IMR-90 (cell line): Measurements from ENCODE around the gene MCTP2. TPM values are rescaled to one million over a fixed set of nuclear protein-coding genes. Genes with fewer than 3 reads are reported as not detected.

ENCODE experiments used
- ATAC-seq: fragments of 200-7000 bp; cut with Tn5 transposase; 2 replicates; pipeline ENCODE4 v1.9.1; 2020; ENCODE audit warnings: low read depth, mild to moderate bottlenecking, moderate library complexity
- BruUV-seq: library from RNA; stranded (reverse); fragments of 400-500 nt; replicated peaks from 2 replicates; lab custom pipeline; 2021; lab: Mats Ljungman, UMichigan
- CTCF ChIA-PET: fragments of 300-600 bp; formaldehyde crosslinking; extraction: SDS; loops from one replicate; lab custom pipeline; 2021; ENCODE audit warnings: antibody characterized with exemption; lab: Yijun Ruan, JAX
- POLR2A ChIA-PET: fragments of 300-600 bp; sonication (Branson Sonifier 250); formaldehyde crosslinking; loops from one replicate; lab custom pipeline; 2022; ENCODE audit warnings: antibody characterized with exemption; ENCODE audit not compliant: unreplicated experiment; lab: Charles Lee
- DNase-seq: peaks from one replicate; pipeline ENCODE4 v3.0.0; 2013
- H2AFZ ChIP-seq: replicated peaks from 2 replicates; pipeline ENCODE3; 2013; ENCODE audit warnings: low read length, mild to moderate bottlenecking; ENCODE audit not compliant: poor library complexity
- H2AK5ac ChIP-seq: 2 replicates; pipeline ENCODE4 v1.6.1; 2013; ENCODE audit warnings: low read depth, low read length, inconsistent platforms
- H2AK9ac ChIP-seq: replicated peaks from 2 replicates; pipeline ENCODE3; 2013; ENCODE audit warnings: mild to moderate bottlenecking, low read depth, low read length, moderate library complexity; ENCODE audit not compliant: poor library complexity
- H2BK120ac ChIP-seq: 2 replicates; pipeline ENCODE4 v1.6.1; 2013; ENCODE audit warnings: low read depth, low read length, inconsistent platforms
- H2BK15ac ChIP-seq: 3 replicates; pipeline ENCODE4 v1.6.1; 2013; ENCODE audit warnings: low read depth, low read length, inconsistent platforms
- H2BK20ac ChIP-seq: 2 replicates; pipeline ENCODE4 v1.6.1; 2013; ENCODE audit warnings: low read depth, mild to moderate bottlenecking, inconsistent platforms, low read length, moderate library complexity
- H2BK5ac ChIP-seq: 2 replicates; pipeline ENCODE4 v1.6.1; 2013; ENCODE audit warnings: mild to moderate bottlenecking, low read depth, low read length, inconsistent platforms; ENCODE audit not compliant: poor library complexity, severe bottlenecking
- H3K14ac ChIP-seq: replicated peaks from 2 replicates; pipeline ENCODE4 v1.6.1; 2013; ENCODE audit warnings: low read depth, low read length, inconsistent platforms
- H3K18ac ChIP-seq: 2 replicates; pipeline ENCODE4 v1.6.1; 2013; ENCODE audit warnings: low read depth, low read length, control low read depth
- H3K23ac ChIP-seq: 2 replicates; pipeline ENCODE4 v1.6.1; 2013; ENCODE audit warnings: low read depth, low read length, inconsistent platforms
- H3K27ac ChIP-seq: 2 replicates; pipeline ENCODE4 v1.5.1; 2013; ENCODE audit warnings: mild to moderate bottlenecking, control low read depth, low read length; ENCODE audit not compliant: insufficient read depth
- H3K27me3 ChIP-seq: 2 replicates; pipeline ENCODE4 v1.6.1; 2013; ENCODE audit warnings: low read length; ENCODE audit not compliant: control insufficient read depth, insufficient read depth
- H3K36me3 ChIP-seq: 2 replicates; pipeline ENCODE4 v1.6.1; 2013; ENCODE audit warnings: low read length, mixed read lengths; ENCODE audit not compliant: control insufficient read depth, insufficient read depth
- H3K4ac ChIP-seq: 2 replicates; pipeline ENCODE4 v1.6.1; 2013; ENCODE audit warnings: low read depth, low read length, inconsistent platforms
- H3K4me1 ChIP-seq: 2 replicates; pipeline ENCODE4 v1.6.1; 2013; ENCODE audit warnings: low read length, mixed read lengths; ENCODE audit not compliant: control insufficient read depth, insufficient read depth
- H3K4me2 ChIP-seq: 2 replicates; pipeline ENCODE4 v1.6.1; 2013; ENCODE audit warnings: low read depth, mild to moderate bottlenecking, control low read depth, low read length, moderate library complexity
- H3K4me3 ChIP-seq: 2 replicates; pipeline ENCODE4 v1.5.1; 2013; ENCODE audit warnings: low read depth, mild to moderate bottlenecking, control low read depth, low read length, moderate library complexity; ENCODE audit not compliant: insufficient read depth
- H3K56ac ChIP-seq: 2 replicates; pipeline ENCODE4 v1.6.1; 2013; ENCODE audit warnings: low read length, inconsistent platforms; ENCODE audit not compliant: insufficient read depth; ENCODE audit errors: extremely low read depth
- H3K79me1 ChIP-seq, 2 experiments: 2 replicates each; pipeline ENCODE4 v1.6.1; 2013; ENCODE audit warnings: low read length in 2 of 2, inconsistent platforms in 1 of 2, low read depth in 1 of 2
- H3K9ac ChIP-seq: 2 replicates; pipeline ENCODE4 v1.6.1; 2013; ENCODE audit warnings: low read depth, low read length, control low read depth
- H3K9me1 ChIP-seq: 2 replicates; pipeline ENCODE4 v1.6.1; 2013; ENCODE audit warnings: low read length, inconsistent platforms; ENCODE audit not compliant: insufficient read depth
- H3K9me3 ChIP-seq: 2 replicates; pipeline ENCODE4 v1.6.1; 2013; ENCODE audit warnings: low read length; ENCODE audit not compliant: control insufficient read depth, insufficient read depth
- H4K20me1 ChIP-seq: 2 replicates; pipeline ENCODE4 v1.6.1; 2013; ENCODE audit warnings: low read length, inconsistent platforms; ENCODE audit not compliant: insufficient read depth
- H4K5ac ChIP-seq: 2 replicates; pipeline ENCODE4 v1.6.1; 2013; ENCODE audit warnings: mild to moderate bottlenecking, low read depth, low read length, control low read depth
- H4K8ac ChIP-seq, 2 experiments: 2 replicates each; pipeline ENCODE4 v1.6.1; 2013; ENCODE audit warnings: low read depth in 2 of 2, low read length in 2 of 2, control low read depth in 1 of 2, inconsistent platforms in 1 of 2
- H4K91ac ChIP-seq: 2 replicates; pipeline ENCODE4 v1.6.1; 2013; ENCODE audit warnings: low read depth, low read length, inconsistent platforms; ENCODE audit not compliant: insufficient read depth
- BHLHE40 ChIP-seq: fragments of 150-350 bp; IDR thresholded peaks from 2 replicates; pipeline ENCODE4 v1.6.1; 2016; ENCODE audit warnings: mild to moderate bottlenecking, low read depth, low read length
- CTCF ChIP-seq: conservative IDR thresholded peaks from 2 replicates; pipeline ENCODE4 v1.5.1; 2012; ENCODE audit warnings: mild to moderate bottlenecking, low read depth, low read length, improper control_type of control experiment
- ELK1 ChIP-seq: fragments of 150-350 bp; IDR thresholded peaks from 2 replicates; pipeline ENCODE4 v1.6.1; 2016; ENCODE audit warnings: low read depth, mild to moderate bottlenecking, low read length, moderate library complexity, borderline replicate concordance
- MAFK ChIP-seq: IDR thresholded peaks from 2 replicates; pipeline ENCODE4 v1.6.1; 2012; ENCODE audit warnings: low read depth, low read length, improper control_type of control experiment
- MXI1 ChIP-seq: IDR thresholded peaks from 2 replicates; pipeline ENCODE4 v1.6.1; 2012; ENCODE audit warnings: low read depth, mild to moderate bottlenecking, low read length, moderate library complexity, borderline replicate concordance
- NFE2L2 ChIP-seq: fragments of 150-350 bp; IDR thresholded peaks from 2 replicates; pipeline ENCODE4 v1.6.1; 2016; ENCODE audit warnings: low read depth, mild to moderate bottlenecking, low read length
- RFX5 ChIP-seq: IDR thresholded peaks from 2 replicates; pipeline ENCODE4 v1.8.0; 2012; ENCODE audit warnings: low read depth, mild to moderate bottlenecking, low read length, moderate library complexity
- SMC3 ChIP-seq: fragments of 150-350 bp; IDR thresholded peaks from 2 replicates; pipeline ENCODE4 v1.6.1; 2016; ENCODE audit warnings: low read depth, mild to moderate bottlenecking, antibody characterized with exemption, low read length, moderate library complexity
- whole genome bisulfite sequencing, 2 experiments: methylation state at CpG; one replicate each; pipeline versions ENCODE4 v1.1.5 to v1.1.7; 2013; ENCODE audit warnings: missing lambda C conversion rate in 2 of 2; ENCODE audit not compliant: insufficient read length in 1 of 2; ENCODE audit errors: extremely low coverage in 2 of 2; 5-methylcytosine and 5-hydroxymethylcytosine counted together
- dilution Hi-C: fragments of 300-500 bp; cut with HindIII; formaldehyde crosslinking; loops from one replicate; pipeline ENCODE4 v1.14.3; 2018; ENCODE audit warnings: low sequenced_read_pairs; ENCODE audit not compliant: unreplicated experiment
- in situ Hi-C: fragments of 300-500 bp; cut with MboI; formaldehyde crosslinking; loops from 3 replicates; pipeline ENCODE4 v1.14.3; 2019; ENCODE audit warnings: low sequenced_read_pairs, inconsistent platforms, mixed read lengths
- intact Hi-C: fragments of 100-400 bp; cut with micrococcal nuclease; formaldehyde crosslinking; loops from 2 replicates; pipeline ENCODE4 v1.10.0; 2022
- polyA plus RNA-seq, 3 experiments: library from polyadenylated mRNA; depleted of rRNA; stranded (reverse); fragments of >200 nt; gene quantifications; 2 replicates each; pipeline ENCODE4 v1.2.3, GENCODE V29; 2012; ENCODE audit warnings: low replicate concordance in 1 of 3
- total RNA-seq: library from RNA; depleted of rRNA; stranded (reverse); fragments of >200 nt; gene quantifications from 2 replicates; pipeline ENCODE4 v1.2.3, GENCODE V29; 2012

Gene MCTP2
- total and polyA plus RNA-seq, 2 of the 4 experiments (the other 2 are of a cell fraction): 5.1 to 9.9 TPM

- Histone ChIP-seq H3K27me3 (no peaks in the 10 kb centered on the region), H3K4ac (no peak overlapping the region), H3K56ac (no peak overlapping the region), H3K4me3 (no peak overlapping the region), H3K9ac (no peak overlapping the region), H2BK5ac (no peak overlapping the region), H4K91ac (no peak overlapping the region), H3K27ac (no peak overlapping the region), H3K9me3 (no peaks in the 10 kb centered on the region), H3K36me3 (no peaks in the 10 kb centered on the region), H2BK15ac (no peak overlapping the region), H3K14ac (no peak overlapping the region), H3K18ac (no peak overlapping the region), H3K79me1 (no peaks in the 10 kb centered on the region), H3K4me2 (no peak overlapping the region), H4K20me1 (no peaks in the 10 kb centered on the region), H2AK9ac (no peak overlapping the region), H2AFZ (no peak overlapping the region), H2BK120ac (no peak overlapping the region), H2BK20ac (no peak overlapping the region), H4K8ac (no peak overlapping the region), H3K23ac (no peak overlapping the region), H4K5ac (no peak overlapping the region), H2AK5ac (no peak overlapping the region), H3K4me1 (no peaks in the 10 kb centered on the region), H3K9me1 (no peaks in the 10 kb centered on the region)
- intact Hi-C loops (no loop called here), in situ Hi-C loops (loop anchor here (25.0 kb wide), 1 partner anchor 595 kb away; no protein-coding TSS in a partner anchor), dilution Hi-C loops (no loop called here)
- ATAC-seq: no peak
- POLR2A ChIA-PET: no interaction called here
- no peak for DNase-seq
- BruUV-seq: no TSS peak
- no CpG with 5 or more reads among the region's 3 CpGs for WGBS, 2 experiments
- no peak for TF ChIP-seq NFE2L2
- TF ChIP-seq SMC3: no peak
- no peak for TF ChIP-seq BHLHE40
- TF ChIP-seq MAFK: no peak
- TF ChIP-seq CTCF: no peak
- no peak for TF ChIP-seq ELK1
- TF ChIP-seq MXI1: no peak
- TF ChIP-seq RFX5: no peak
- CTCF ChIA-PET: no interaction called here
These were observed 185.5 kb downstream of the MCTP2 start for GRCh38 chr15:94416820-94417219.
